ENCODE results near the gene ADPRH. TPM values are rescaled to one million over a fixed set of nuclear protein-coding genes. Genes with fewer than 3 reads are reported as not detected.
"Not testable (repeated sequence)": the region's sequence is repeated elsewhere in the genome, so short reads cannot be mapped to it uniquely, and the experiment has no call there.

ADPRH gene
- 1 to 10 TPM; 1.6 to 3.3 (median 2.5) TPM for total RNA-seq

DNA sequence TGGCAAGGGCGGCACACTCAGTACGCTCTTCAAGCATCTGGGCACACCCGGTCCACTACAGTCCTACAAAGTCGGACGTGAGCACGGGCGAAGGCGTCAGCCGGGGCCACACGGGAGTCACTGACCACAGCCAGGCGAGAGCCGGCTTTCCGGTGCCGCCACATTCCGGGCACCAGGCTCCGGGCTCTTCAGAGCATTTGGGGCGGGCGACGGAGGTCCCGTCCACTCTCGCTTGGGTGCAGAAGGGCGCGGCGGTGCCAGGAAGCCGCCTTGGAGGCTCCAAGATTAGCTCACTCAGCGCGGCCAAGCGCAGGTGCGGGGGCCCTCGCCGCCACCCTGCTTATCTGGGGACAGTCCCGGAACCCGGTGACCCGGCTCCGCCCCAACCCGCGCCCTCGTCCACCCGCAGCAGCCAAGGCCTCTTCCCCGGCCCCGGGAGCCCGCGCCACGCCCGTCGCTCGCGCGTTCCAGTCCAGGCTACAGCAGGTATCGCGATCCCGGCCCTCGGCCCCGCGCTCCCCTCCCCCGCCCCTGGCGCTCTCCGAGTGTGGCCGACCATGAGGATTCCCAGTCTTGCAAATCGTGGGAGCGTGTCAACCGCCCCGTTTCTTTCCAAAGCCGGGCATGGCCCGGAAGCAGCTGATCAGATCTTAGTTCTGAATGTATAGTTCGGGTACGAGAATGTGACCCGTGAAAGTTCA, at the start of gene ADPRH:
Gene ADPRH, plus strand, starts transcription at position 127 of the 701 bp plus-strand sequence. CDS start 2,678 bp downstream, outside the sequence.
- Mint-ChIP-seq H3K4me1 (ENCODE audit: low read depth) (peaks cover 17% of the 10 kb centered on the region), H3K9me3 (no peaks in the 10 kb centered on the region), H3K27me3 (ENCODE audit: low read depth) (peaks cover 4% of the 10 kb centered on the region), H3K36me3 (ENCODE audit: insufficient read depth) (no peaks in the 10 kb centered on the region), H3K4me3 (peak within 1 kb of the TSS; percentile 93)
- DNase-seq (peak; percentile 31), ATAC-seq (peak; percentile 78 to 82)

DNA sequence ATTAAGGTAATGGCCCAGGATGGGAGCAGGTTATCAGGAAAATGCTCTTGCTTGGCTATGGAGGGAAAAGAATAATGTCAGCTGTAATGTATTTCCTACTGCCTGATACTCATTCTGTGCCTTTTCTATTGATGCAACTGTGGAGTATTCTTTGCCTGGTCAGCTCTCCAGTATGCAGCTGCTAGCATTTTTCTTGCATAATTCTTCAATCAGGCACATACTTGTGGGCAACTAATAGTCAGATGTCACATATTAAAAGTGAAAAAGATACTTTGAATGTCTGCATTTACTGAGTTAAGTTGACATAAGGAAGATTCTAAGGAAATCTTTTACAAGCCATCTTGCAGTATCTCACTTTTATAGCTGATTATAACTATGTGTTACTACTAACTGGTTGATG, 49.4 kb upstream of the ADPRH start:
- Mint-ChIP-seq H3K4me1 (ENCODE audit: low read depth) (no peaks in the 10 kb centered on the region), H3K27me3 (ENCODE audit: low read depth) (no peaks in the 10 kb centered on the region), H3K4me3 (no peak overlapping the region), H3K36me3 (ENCODE audit: insufficient read depth) (peaks cover 24% of the 10 kb centered on the region), H3K9me3 (no peaks in the 10 kb centered on the region)
- ATAC-seq: no peak
- no peak for DNase-seq

DNA sequence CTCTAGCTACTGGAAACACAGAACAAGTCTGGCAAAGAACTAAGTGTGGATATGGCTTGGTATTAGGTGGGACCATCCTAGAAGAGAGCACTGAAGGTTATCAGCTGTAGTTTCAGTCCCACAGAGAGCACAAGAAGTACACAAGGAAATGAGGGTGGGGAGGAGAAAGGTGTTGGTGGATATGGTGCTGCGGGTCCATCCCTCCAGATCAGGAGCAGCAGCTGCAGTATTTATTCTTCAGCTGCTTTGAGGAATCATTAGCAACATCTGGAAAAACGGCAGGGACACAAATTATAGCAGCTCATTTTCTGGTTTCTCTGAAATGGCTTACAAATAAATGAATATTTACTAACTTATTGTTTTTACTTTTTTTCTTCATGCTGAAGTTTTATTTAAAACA, 48.8 kb upstream of the ADPRH start:
- no peaks in the 10 kb centered on the region for H3K27me3 Mint-ChIP-seq (ENCODE audit: low read depth)
- no peak overlapping the region for H3K4me3 Mint-ChIP-seq
- DNase-seq: no peak

DNA sequence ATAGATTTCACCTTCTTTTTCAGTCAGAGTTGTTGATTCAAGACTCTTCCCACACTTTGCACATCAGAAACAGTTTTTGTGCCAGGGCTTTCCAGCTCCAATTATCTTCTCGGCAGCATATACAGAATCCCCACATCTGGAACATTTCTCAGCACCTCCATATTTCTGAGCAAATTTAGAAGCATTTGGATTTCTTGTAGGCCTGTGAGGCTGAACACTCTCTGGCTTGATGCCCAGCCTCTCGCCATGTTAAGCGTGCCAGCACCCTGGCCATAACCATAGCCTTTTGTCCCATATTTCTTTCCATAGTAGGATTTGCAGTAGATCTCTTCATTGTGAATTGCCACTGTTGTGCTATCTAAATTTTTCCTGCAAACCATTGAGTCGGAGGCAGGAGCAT, 48.1 kb upstream of the ADPRH start:
- Mint-ChIP-seq H3K4me1 (ENCODE audit: low read depth) (no peaks in the 10 kb centered on the region), H3K4me3 (no peak overlapping the region), H3K9me3 (no peaks in the 10 kb centered on the region), H3K27me3 (ENCODE audit: low read depth) (no peaks in the 10 kb centered on the region), H3K36me3 (ENCODE audit: insufficient read depth) (peaks cover 15% of the 10 kb centered on the region)
- no peak for DNase-seq
- ATAC-seq: no peak

More for the DNA sequence above, 48.8 kb upstream of the ADPRH start:
- peaks cover 20% of the 10 kb centered on the region for H3K36me3 Mint-ChIP-seq (ENCODE audit: insufficient read depth)
- no peaks in the 10 kb centered on the region for H3K9me3 Mint-ChIP-seq
- H3K4me1 Mint-ChIP-seq (ENCODE audit: low read depth): no peaks in the 10 kb centered on the region
- no peak for ATAC-seq

DNA sequence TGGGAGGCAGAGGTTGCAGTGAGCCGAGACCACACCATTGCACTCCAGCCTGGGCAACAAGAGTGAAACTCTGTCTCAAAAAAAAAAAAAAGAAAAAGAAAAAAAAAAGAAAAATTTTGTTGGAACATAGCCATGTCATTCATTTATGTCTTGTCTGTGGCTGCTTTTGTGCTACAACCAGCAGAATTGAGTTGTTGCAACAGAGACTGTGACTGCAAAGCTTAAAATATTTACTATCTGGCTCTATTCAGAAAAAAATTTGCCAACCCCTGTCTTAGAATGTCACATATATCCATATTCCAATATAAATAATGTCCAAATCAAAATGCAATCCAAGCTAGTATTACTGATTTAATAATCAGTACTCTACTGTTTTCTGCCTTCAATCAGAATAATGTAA, 45.0 kb upstream of the ADPRH start:
- no peaks in the 10 kb centered on the region for H3K9me3 Mint-ChIP-seq
- H3K4me3 Mint-ChIP-seq: no peak overlapping the region
- peaks cover 3% of the 10 kb centered on the region for H3K36me3 Mint-ChIP-seq (ENCODE audit: insufficient read depth)
- DNase-seq (no peak), ATAC-seq (no peak)
- H3K4me1 Mint-ChIP-seq (ENCODE audit: low read depth): peaks cover 1% of the 10 kb centered on the region
- H3K27me3 Mint-ChIP-seq (ENCODE audit: low read depth): no peaks in the 10 kb centered on the region

DNA sequence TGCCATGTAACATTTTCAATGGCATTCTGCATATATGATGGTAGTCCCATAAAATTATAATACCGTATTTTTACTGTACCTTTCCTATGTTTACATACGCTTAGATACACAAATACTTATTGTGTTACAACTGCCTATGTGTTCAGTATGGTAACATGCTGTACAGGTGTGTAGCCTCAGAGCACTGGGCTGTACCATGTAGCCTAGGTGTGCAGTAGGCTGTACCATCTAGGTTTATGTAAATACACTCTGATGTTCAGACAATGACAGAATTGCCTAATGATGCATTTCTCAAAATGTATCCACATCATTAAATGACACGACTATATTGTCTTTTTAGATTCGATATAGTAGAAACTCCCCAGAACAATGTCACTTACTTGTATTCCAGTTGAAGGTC, 42.5 kb upstream of the ADPRH start:
- peaks cover 1% of the 10 kb centered on the region for H3K4me1 Mint-ChIP-seq (ENCODE audit: low read depth)

DNA sequence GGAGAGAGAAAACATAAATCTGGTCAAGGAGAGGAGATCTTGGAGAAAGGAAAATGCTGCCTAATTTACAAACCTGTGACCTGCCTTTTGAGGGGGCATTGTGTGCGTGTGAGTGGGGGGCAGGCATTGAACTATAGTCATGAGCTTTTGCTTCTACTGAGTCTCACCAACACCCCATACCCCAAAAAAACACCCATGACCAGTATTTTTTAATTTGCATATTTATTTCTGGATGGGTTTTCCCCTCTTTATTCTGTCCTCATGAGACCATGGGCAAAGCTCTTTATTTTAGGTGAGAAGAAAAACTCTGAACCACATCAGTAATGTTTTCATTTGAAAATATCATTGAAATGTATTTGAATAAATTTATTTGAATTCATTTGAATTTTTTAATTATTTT, 40.5 kb upstream of the ADPRH start:
- peaks cover under 1% of the 10 kb centered on the region for H3K36me3 Mint-ChIP-seq (ENCODE audit: insufficient read depth)
- DNase-seq (no peak), ATAC-seq (no peak)
- no peak overlapping the region for H3K4me3 Mint-ChIP-seq
- peaks cover 1% of the 10 kb centered on the region for H3K4me1 Mint-ChIP-seq (ENCODE audit: low read depth)
- no peaks in the 10 kb centered on the region for H3K27me3 Mint-ChIP-seq (ENCODE audit: low read depth)
- no peaks in the 10 kb centered on the region for H3K9me3 Mint-ChIP-seq

More for the DNA sequence above, 42.5 kb upstream of the ADPRH start:
- H3K9me3 Mint-ChIP-seq: no peaks in the 10 kb centered on the region
- DNase-seq (no peak), ATAC-seq (no peak)
- H3K36me3 Mint-ChIP-seq (ENCODE audit: insufficient read depth): peaks cover 3% of the 10 kb centered on the region
- no peaks in the 10 kb centered on the region for H3K27me3 Mint-ChIP-seq (ENCODE audit: low read depth)
- no peak overlapping the region for H3K4me3 Mint-ChIP-seq

DNA sequence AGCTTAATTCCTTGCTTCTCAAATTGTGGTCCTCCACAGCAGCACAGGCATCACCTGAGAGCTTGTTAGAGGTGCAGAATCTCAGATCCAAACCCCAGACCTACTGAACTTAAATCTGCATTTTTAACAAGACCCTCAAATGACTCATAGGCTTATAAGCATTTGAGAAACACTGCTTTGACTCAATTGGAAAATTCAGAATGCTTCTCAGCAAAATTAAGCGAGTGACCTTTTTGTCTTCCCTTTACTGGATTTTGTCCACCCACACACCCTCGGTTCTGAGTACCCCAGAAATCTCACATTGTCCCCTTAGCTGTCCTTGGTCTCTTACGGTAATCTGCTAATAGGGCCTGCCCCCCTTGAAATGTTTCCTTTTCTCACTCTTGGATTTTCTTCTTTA, 37.7 kb upstream of the ADPRH start:
- DNase-seq (no peak), ATAC-seq (no peak)
- no peak overlapping the region for H3K4me3 Mint-ChIP-seq
- no peaks in the 10 kb centered on the region for H3K9me3 Mint-ChIP-seq
- H3K27me3 Mint-ChIP-seq (ENCODE audit: low read depth): no peaks in the 10 kb centered on the region
- peaks cover 1% of the 10 kb centered on the region for H3K4me1 Mint-ChIP-seq (ENCODE audit: low read depth)
- H3K36me3 Mint-ChIP-seq (ENCODE audit: insufficient read depth): no peaks in the 10 kb centered on the region

DNA sequence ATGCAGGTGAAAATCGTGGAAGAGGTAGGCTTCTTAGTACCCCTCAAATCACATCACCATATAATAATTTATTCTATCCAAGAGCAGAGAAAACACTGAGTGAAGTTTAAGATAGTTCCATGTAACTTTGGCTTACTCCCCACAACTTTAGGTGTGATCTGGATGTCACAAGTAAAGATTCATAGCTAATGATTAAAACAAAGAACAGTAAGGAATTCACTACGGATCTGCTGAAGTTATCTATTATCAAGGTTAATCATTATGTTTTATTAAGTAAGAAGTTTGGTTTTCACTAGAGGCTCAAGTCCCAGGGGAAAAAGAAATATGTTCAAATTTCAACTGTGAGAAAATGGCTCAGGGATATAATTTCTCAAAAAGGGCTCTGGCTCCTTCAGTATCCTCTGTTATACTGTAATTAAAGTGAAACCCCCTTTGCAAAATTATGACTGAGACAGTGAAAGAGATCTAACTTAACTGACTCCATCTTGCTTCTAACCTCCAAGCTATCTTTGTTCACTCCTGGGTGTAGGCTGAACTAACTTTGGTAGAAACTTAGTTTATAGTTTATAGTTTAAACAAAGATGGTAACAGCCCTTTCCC, 37.0 kb upstream of the ADPRH start:
- Mint-ChIP-seq H3K9me3 (no peaks in the 10 kb centered on the region), H3K4me3 (no peak overlapping the region), H3K27me3 (ENCODE audit: low read depth) (no peaks in the 10 kb centered on the region), H3K36me3 (ENCODE audit: insufficient read depth) (no peaks in the 10 kb centered on the region), H3K4me1 (ENCODE audit: low read depth) (peaks cover 1% of the 10 kb centered on the region)
- DNase-seq: no peak
- ATAC-seq: no peak

DNA sequence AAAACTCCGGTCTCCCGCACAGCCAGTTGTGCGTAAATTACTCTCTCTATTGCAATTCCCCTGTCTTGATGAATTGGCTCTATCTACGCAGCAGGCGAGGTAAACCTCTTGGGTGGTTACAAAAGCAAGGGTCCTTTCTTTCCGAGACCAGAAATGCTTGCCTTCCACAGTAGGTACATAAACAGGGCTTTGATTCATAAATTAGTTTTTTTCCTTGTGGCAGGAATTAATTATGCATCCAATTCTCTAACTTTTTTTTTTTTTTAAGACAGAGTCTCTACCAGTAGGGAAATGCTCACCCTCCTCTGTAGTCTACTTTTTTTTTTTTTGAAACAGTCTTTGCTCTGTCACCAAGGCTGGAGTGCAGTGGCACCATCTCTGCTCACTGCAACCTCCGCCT, 36.1 kb upstream of the ADPRH start:
- peaks cover 1% of the 10 kb centered on the region for H3K4me1 Mint-ChIP-seq (ENCODE audit: low read depth)
- H3K4me3 Mint-ChIP-seq: no peak overlapping the region
- ATAC-seq (no peak), DNase-seq (no peak)
- H3K36me3 Mint-ChIP-seq (ENCODE audit: insufficient read depth): no peaks in the 10 kb centered on the region
- no peaks in the 10 kb centered on the region for H3K9me3 Mint-ChIP-seq
- no peaks in the 10 kb centered on the region for H3K27me3 Mint-ChIP-seq (ENCODE audit: low read depth)

DNA sequence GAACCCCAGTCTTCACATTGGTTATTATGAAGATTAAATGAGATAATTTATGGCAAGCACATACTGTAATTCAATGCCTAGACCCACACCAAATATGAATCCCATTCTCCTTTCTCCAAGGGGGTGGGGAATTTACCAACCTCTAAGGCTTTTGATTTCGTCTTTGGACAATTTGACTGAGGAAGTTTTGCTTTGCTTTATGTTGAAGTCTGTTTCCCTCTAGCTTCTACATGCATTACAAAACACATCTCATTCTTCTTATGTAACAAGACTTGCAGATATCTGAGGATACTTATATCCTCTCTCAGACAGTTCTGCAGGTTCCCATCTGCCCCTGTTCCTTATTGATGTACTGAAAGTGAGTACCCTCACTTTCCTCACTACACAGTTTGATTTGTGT, 32.1 kb upstream of the ADPRH start:
- DNase-seq: no peak
- Mint-ChIP-seq H3K4me1 (ENCODE audit: low read depth) (no peaks in the 10 kb centered on the region), H3K9me3 (no peaks in the 10 kb centered on the region), H3K36me3 (ENCODE audit: insufficient read depth) (no peaks in the 10 kb centered on the region), H3K27me3 (ENCODE audit: low read depth) (no peaks in the 10 kb centered on the region), H3K4me3 (no peak overlapping the region)
- ATAC-seq: no peak

DNA sequence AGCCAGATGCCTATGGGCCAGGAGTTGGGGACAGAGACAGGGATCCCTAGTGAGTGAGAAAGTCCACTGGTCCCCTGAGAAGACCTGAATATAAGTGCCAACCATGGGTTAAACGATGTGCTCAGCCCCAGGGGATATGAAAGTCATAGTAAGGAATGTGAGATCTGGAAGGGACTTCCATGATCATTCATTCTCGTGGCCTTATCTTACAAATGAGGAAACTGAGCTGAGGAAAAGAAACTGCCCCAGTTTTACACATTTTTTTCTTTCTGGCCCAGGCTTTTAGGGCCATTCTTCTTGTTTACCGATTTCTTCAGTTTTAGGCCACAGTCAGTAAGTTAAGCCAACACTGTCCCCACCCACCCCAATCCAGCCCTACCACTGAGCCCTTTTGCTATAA, 31.0 kb upstream of the ADPRH start:
- H3K27me3 Mint-ChIP-seq (ENCODE audit: low read depth): no peaks in the 10 kb centered on the region
- H3K4me3 Mint-ChIP-seq: no peak overlapping the region
- H3K36me3 Mint-ChIP-seq (ENCODE audit: insufficient read depth): no peaks in the 10 kb centered on the region
- no peaks in the 10 kb centered on the region for H3K9me3 Mint-ChIP-seq
- no peak for ATAC-seq
- no peak for DNase-seq
- H3K4me1 Mint-ChIP-seq (ENCODE audit: low read depth): no peaks in the 10 kb centered on the region

DNA sequence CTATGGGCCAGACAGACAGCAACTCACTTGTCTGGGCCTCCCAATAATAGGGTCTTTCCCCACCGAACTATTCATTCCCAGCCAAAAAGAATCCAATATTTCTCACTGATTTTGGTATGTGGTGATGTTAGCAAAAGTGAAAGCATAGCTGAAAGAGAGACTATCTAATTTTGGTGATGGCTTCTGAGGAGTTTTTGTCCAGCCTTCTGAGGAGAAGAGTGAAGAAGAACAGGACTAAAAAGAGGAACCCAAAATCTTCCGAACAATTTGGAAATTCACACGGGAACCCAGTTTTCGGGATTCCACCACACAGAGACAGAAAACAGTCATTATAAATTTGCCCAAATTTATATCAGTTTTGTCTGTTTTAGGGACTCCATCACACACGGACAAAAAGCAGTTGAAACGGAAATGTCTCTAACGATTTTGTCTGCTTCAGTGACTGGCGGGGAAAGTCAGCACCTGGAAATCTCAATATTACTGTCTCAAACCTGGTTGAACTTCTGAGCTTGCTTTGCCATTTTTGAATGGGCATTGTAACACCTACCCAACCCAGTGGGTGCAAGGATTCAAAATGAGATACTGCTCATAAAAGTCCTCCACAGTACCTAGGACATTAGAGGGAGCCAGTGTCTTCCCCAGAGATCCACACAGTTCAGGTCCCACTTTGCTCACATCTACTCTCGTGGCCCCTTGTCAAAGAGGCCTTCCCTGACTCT, 28.9 kb upstream of the ADPRH start:
- no peak for DNase-seq
- H3K4me1 Mint-ChIP-seq (ENCODE audit: low read depth): no peaks in the 10 kb centered on the region
- no peaks in the 10 kb centered on the region for H3K9me3 Mint-ChIP-seq
- no peaks in the 10 kb centered on the region for H3K36me3 Mint-ChIP-seq (ENCODE audit: insufficient read depth)
- no peak for ATAC-seq
- no peaks in the 10 kb centered on the region for H3K27me3 Mint-ChIP-seq (ENCODE audit: low read depth)
- H3K4me3 Mint-ChIP-seq: no peak overlapping the region

DNA sequence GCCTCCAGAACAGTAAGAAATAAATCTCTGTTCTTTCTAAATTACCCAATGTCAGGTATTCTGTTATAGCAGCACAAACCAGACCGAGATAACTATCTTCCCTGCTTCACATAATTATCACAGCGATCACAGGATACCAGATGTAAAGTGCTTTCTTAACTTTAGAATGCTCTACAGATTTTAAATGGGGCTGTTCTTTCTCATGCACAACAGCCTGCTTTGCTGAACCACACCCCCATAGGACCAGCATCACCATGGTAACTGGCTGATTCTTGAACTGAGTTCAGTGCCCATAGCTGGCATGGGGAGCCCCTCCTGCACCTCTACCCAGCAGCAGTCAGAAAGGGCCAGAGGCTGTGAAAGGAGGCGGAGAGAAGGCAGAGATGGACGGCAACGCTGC, 27.7 kb upstream of the ADPRH start:
- DNase-seq: no peak
- Mint-ChIP-seq H3K27me3 (ENCODE audit: low read depth) (no peaks in the 10 kb centered on the region), H3K4me3 (no peak overlapping the region), H3K36me3 (ENCODE audit: insufficient read depth) (no peaks in the 10 kb centered on the region), H3K4me1 (ENCODE audit: low read depth) (peaks cover 4% of the 10 kb centered on the region), H3K9me3 (no peaks in the 10 kb centered on the region)
- no peak for ATAC-seq

DNA sequence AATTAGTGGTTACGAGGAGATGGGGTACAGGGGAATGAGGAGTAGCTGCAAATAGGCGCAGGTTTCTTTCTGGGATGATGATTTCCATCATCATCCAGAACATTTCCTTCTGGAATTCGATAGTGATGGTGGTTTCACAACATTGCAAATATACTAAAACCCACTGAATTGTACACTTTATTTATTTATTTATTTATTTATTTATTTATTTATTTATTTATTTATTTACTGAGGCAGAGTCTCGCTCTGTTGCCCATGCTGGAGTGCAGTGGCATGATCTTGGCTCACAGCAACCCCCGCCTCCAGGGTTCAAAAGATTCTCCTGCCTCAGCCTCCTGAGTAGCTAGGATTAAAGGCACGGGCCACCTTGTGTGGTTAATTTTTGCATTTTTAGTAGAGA, 26.4 kb upstream of the ADPRH start:
- not testable (repeated sequence) for H3K27me3 Mint-ChIP-seq (ENCODE audit: low read depth); H3K9me3 Mint-ChIP-seq; DNase-seq; H3K4me1 Mint-ChIP-seq (ENCODE audit: low read depth); ATAC-seq; H3K4me3 Mint-ChIP-seq; H3K36me3 Mint-ChIP-seq (ENCODE audit: insufficient read depth)

Data from activated T-cell treated with anti-CD3 and anti-CD28 coated beads, Interleukin-2, amount 50 U/mL, for 4 hours (primary cell).